Measurements from ENCODE around the gene PRKAB1.
"Not testable (repeated sequence)": the region's sequence is repeated elsewhere in the genome, so short reads cannot be mapped to it uniquely, and the experiment has no call there.

Gene PRKAB1

GRCh38 chr12:119685375-119685774 lies 17.4 kb downstream of the PRKAB1 start:
- DNase-seq: no peak

- DNase-seq: no peak
Observed at GRCh38 chr12:119686355-119686754, 18.4 kb downstream of the PRKAB1 start.

GRCh38 chr12:119686776-119687175 lies 18.8 kb downstream of the PRKAB1 start:
- no peak for DNase-seq

- no peak for DNase-seq
Observed at GRCh38 chr12:119687406-119687805, 19.5 kb downstream of the PRKAB1 start.

GRCh38 chr12:119687879-119688278 lies 19.9 kb downstream of the PRKAB1 start:
- DNase-seq: no peak

- no peak for DNase-seq
Observed at GRCh38 chr12:119689935-119690500, 22.1 kb downstream of the PRKAB1 start.

GRCh38 chr12:119691202-119691810 lies 23.4 kb downstream of the PRKAB1 start:
- DNase-seq: no peak

GRCh38 chr12:119692410-119692809 lies 24.5 kb downstream of the PRKAB1 start:
- DNase-seq: no peak

GRCh38 chr12:119692997-119693396 lies 25.1 kb downstream of the PRKAB1 start:
- no peak for DNase-seq

GRCh38 chr12:119693511-119693910 lies 25.6 kb downstream of the PRKAB1 start:
- DNase-seq: no peak

- DNase-seq: no peak
Observed at GRCh38 chr12:119694111-119694510, 26.2 kb downstream of the PRKAB1 start.

GRCh38 chr12:119695034-119695433 lies 27.1 kb downstream of the PRKAB1 start:
- no peak for DNase-seq

GRCh38 chr12:119696943-119697342 lies 29.0 kb downstream of the PRKAB1 start:
- DNase-seq: no peak

GRCh38 chr12:119699199-119699760 lies 31.3 kb downstream of the PRKAB1 start:
- no peak for DNase-seq

GRCh38 chr12:119700078-119700477 lies 32.1 kb downstream of the PRKAB1 start:
- no peak for DNase-seq

GRCh38 chr12:119704065-119704747 lies 36.3 kb downstream of the PRKAB1 start:
- DNase-seq: no peak

GRCh38 chr12:119705182-119705581 lies 37.2 kb downstream of the PRKAB1 start:
- DNase-seq: no peak

- DNase-seq: not testable (repeated sequence)
Observed at GRCh38 chr12:119706427-119706826, 38.5 kb downstream of the PRKAB1 start.

- DNase-seq: no peak
Observed at GRCh38 chr12:119710374-119710964, 42.5 kb downstream of the PRKAB1 start.

- no peak for DNase-seq
Observed at GRCh38 chr12:119710965-119711551, 43.1 kb downstream of the PRKAB1 start.

GRCh38 chr12:119711693-119712092 lies 43.8 kb downstream of the PRKAB1 start:
- no peak for DNase-seq

- no peak for DNase-seq
Observed at GRCh38 chr12:119712721-119713120, 44.8 kb downstream of the PRKAB1 start.

GRCh38 chr12:119713551-119714031 lies 45.7 kb downstream of the PRKAB1 start:
- DNase-seq: no peak
